Measurements from ENCODE around the gene SSBP4. TPM values are rescaled to one million over a fixed set of nuclear protein-coding genes. Genes with fewer than 3 reads are reported as not detected.

SSBP4 gene
- total and polyA plus RNA-seq, 12 donors: 9.1 to 160 (median 73.7) TPM

DNA sequence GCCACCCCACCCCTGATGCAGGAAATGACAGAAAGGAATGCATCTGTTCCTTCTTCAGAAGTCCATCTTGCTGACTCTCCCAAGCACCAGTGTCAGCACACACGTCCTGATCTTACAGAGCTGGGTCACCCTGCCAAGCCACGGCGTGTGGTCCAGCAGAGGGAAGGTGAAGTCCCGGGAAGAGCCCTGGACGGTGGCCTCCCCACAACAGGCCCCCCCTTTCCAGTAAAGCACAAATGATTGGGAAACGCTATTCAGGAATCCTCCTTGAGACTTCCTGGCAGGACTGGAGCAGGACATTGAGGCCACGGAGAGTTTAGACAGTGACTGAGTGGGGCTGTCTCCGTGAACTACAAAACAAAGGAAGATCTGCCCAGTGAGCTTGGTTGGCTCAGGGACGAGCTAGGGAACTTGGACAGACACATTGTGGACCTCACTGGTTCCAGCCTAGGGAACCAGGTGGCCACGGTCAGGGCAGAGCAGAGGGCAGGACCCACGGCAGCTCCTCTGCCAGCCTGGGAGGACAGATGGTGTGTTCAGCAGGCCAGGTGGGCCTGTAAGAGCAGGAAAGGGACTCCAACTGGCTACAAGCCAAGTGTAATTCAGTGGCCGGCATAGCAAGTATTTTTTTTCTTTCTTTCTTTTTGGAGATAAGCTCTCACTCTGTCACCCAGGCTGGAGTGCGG lies 61.0 kb downstream of the SSBP4 start:
- H3K27me3 ChIP-seq: no peaks in the 10 kb centered on the region
- WGBS, 4 donors: 22 to 45% (median 29%) methylated on average over 7 to 13 of the region's 13 CpGs
- peak; percentile 61 to 94 (median 88) for DNase-seq
- H3K4me1 ChIP-seq (replicated peaks in 1 of 2): peaks cover 22 to 68% of the 10 kb centered on the region in 2 donors
- TF ChIP-seq POLR2A (IDR thresholded peaks at IDR 0.05): no peak
- TF ChIP-seq, protein P1, sequence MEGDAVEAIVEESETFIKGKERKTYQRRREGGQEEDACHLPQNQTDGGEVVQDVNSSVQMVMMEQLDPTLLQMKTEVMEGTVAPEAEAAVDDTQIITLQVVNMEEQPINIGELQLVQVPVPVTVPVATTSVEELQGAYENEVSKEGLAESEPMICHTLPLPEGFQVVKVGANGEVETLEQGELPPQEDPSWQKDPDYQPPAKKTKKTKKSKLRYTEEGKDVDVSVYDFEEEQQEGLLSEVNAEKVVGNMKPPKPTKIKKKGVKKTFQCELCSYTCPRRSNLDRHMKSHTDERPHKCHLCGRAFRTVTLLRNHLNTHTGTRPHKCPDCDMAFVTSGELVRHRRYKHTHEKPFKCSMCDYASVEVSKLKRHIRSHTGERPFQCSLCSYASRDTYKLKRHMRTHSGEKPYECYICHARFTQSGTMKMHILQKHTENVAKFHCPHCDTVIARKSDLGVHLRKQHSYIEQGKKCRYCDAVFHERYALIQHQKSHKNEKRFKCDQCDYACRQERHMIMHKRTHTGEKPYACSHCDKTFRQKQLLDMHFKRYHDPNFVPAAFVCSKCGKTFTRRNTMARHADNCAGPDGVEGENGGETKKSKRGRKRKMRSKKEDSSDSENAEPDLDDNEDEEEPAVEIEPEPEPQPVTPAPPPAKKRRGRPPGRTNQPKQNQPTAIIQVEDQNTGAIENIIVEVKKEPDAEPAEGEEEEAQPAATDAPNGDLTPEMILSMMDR (IDR thresholded peaks at IDR 0.05): no peak
- no peaks in the 10 kb centered on the region for H3K36me3 ChIP-seq (replicated peaks in 1 of 2)
- no peak overlapping the region for H3K4me3 ChIP-seq
- intact Hi-C loops (cut with DNase I): no loop called here
- no peaks in the 10 kb centered on the region for H3K9me3 ChIP-seq (replicated peaks in 1 of 3)
- H3K27ac ChIP-seq: peak overlapping the region; percentile 69 to 94 (median 75)

- Histone ChIP-seq H3K4me3 (no peak overlapping the region), H3K27me3 (no peaks in the 10 kb centered on the region), H3K36me3 (replicated peaks in 1 of 2) (no peaks in the 10 kb centered on the region), H3K27ac (peak overlapping the region in 2 of 5 donors; percentile 92 to 94), H3K9me3 (replicated peaks in 1 of 3) (no peaks in the 10 kb centered on the region), H3K4me1 (replicated peaks in 1 of 2) (peaks cover 31 to 82% of the 10 kb centered on the region in 2 donors)
- 92 to 97% (median 94%) methylated on average over 12 of the region's 12 CpGs for WGBS, 4 donors
- DNase-seq: no peak
- TF ChIP-seq POLR2A (IDR thresholded peaks at IDR 0.05): no peak
- TF ChIP-seq, protein P1 (IDR thresholded peaks at IDR 0.05): no peak
- intact Hi-C loops (cut with DNase I): no loop called here
Observed at GRCh38 chr19:18481505-18482222, 62.5 kb downstream of the SSBP4 start.

DNA sequence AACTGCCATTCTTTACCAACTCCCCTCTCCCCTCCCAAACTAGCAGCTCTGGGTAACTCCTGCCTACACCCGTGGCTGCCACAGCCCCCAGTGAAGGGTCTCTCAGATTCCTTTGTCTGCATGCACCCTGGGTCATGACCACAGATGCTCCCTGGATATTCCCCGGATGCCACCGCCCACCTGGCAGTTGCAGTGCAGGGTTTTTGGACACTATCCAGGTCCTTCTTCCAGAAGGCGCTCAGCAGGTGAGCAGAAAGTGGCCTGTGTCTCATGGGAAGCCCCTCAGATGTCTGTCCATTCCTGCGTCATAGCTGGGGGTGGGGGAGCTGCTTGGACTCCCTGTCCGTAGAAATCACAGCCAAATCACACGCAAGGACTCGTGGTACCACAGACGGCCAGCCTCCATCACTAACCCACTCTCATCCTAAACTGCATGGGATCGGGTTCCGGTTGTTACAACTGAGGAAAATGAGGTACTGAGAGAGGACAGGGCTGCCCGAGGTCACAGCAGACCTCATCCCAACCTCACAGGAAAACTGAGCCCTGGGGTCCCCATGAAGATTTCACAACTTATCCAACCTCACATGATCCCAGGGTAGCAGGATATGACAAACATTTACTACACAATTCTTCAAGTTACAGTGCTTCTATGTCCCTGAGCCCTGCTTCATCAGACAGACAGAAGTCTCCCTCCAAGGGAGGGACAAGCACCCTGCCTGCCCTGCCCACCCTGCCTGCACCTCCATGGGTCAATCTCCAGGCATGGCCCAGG lies 64.1 kb downstream of the SSBP4 start:
- TF ChIP-seq, protein P1 (IDR thresholded peaks at IDR 0.05): no peak
- TF ChIP-seq POLR2A (IDR thresholded peaks at IDR 0.05): no peak
- H3K4me1 ChIP-seq (replicated peaks in 1 of 2): peaks cover 35 to 92% of the 10 kb centered on the region in 2 donors
- no peaks in the 10 kb centered on the region for H3K9me3 ChIP-seq (replicated peaks in 1 of 3)
- H3K36me3 ChIP-seq (replicated peaks in 1 of 2): no peaks in the 10 kb centered on the region
- no peak for DNase-seq
- intact Hi-C loops (cut with DNase I): no loop called here
- peak overlapping the region in 2 of 5 donors; percentile 15 to 21 for H3K27ac ChIP-seq
- H3K4me3 ChIP-seq: no peak overlapping the region
- WGBS, 4 donors: 79 to 87% (median 81%) methylated on average over 12 of the region's 12 CpGs
- H3K27me3 ChIP-seq: no peaks in the 10 kb centered on the region

Small RNA genes lying within 50 kb of the gene (microRNA-seq; reads per million reads assigned to microRNA genes)
- 0 reads per million in 3 donors for gene MIR3189

Small RNA genes lying within 50 kb of the gene (small RNA-seq; reads per million reads assigned to genes)
- 0 reads per million in 2 donors for gene MIR3189

Other genes starting within 250 kb of the SSBP4 start
- 100 to 1,000 TPM; 103 to 372 (median 169) TPM for gene IFI30, start 245.6 kb upstream of the SSBP4 start, total RNA-seq
- gene IFI30, start 245.6 kb upstream of the SSBP4 start, polyA plus RNA-seq: 100 to 1,000 TPM in 2 of 3 donors, 10 to 100 TPM in 1; 99.2 to 268 (median 158) TPM
- gene MPV17L2, start 226.2 kb upstream of the SSBP4 start, total RNA-seq: 10 to 100 TPM; 10.3 to 47.4 (median 20.7) TPM
- gene MPV17L2, start 226.2 kb upstream of the SSBP4 start, polyA plus RNA-seq: 10 to 100 TPM; 21.1 to 41.4 (median 40.8) TPM
- gene RAB3A, start 215.4 kb upstream of the SSBP4 start, total RNA-seq: 10 to 100 TPM in 3 of 9 donors, 1 to 10 TPM in 6; 2.3 to 32.3 (median 6.6) TPM
- 10 to 100 TPM in 1 of 3 donors, 1 to 10 TPM in 2; 4.0 to 16.6 (median 5.8) TPM for gene RAB3A, start 215.4 kb upstream of the SSBP4 start, polyA plus RNA-seq
- 1 to 10 TPM in 2 of 9 donors, under 1 TPM in 7; 0.11 to 1.7 (median 0.39) TPM for gene PDE4C, start 193.0 kb upstream of the SSBP4 start, total RNA-seq
- gene PDE4C, start 193.0 kb upstream of the SSBP4 start, polyA plus RNA-seq: 1 to 10 TPM in 1 of 3 donors, under 1 TPM in 1, not detected in 1; 0.77 to 2.4 TPM
- 1 to 10 TPM in 8 of 9 donors, under 1 TPM in 1; 0.30 to 5.4 (median 2.7) TPM for gene IQCN, start 144.9 kb upstream of the SSBP4 start, total RNA-seq
- gene IQCN, start 144.9 kb upstream of the SSBP4 start, polyA plus RNA-seq: 10 to 100 TPM in 1 of 3 donors, 1 to 10 TPM in 1, under 1 TPM in 1; 0.59 to 45.2 (median 6.0) TPM
- 100 to 1,000 TPM in 8 of 9 donors, 10 to 100 TPM in 1; 61.9 to 533 (median 350) TPM for gene JUND, start 137.8 kb upstream of the SSBP4 start, total RNA-seq
- 100 to 1,000 TPM in 2 of 3 donors, 10 to 100 TPM in 1; 35.9 to 226 (median 104) TPM for gene JUND, start 137.8 kb upstream of the SSBP4 start, polyA plus RNA-seq
- 100 to 1,000 TPM; 107 to 290 (median 169) TPM for gene LSM4, start 96.3 kb upstream of the SSBP4 start, total RNA-seq
- 100 to 1,000 TPM; 105 to 195 (median 120) TPM for gene LSM4, start 96.3 kb upstream of the SSBP4 start, polyA plus RNA-seq
- 10 to 100 TPM; 19.0 to 89.2 (median 58.5) TPM for gene PGPEP1, start 78.8 kb upstream of the SSBP4 start, total RNA-seq
- 10 to 100 TPM; 20.3 to 46.1 (median 21.1) TPM for gene PGPEP1, start 78.8 kb upstream of the SSBP4 start, polyA plus RNA-seq
- gene GDF15, start 33.2 kb upstream of the SSBP4 start, total RNA-seq: 10 to 100 TPM in 4 of 9 donors, 1 to 10 TPM in 4, under 1 TPM in 1; 0.90 to 29.2 (median 6.2) TPM
- gene GDF15, start 33.2 kb upstream of the SSBP4 start, polyA plus RNA-seq: 1 to 10 TPM in 2 of 3 donors, under 1 TPM in 1; 0.33 to 5.3 (median 2.6) TPM
- 10 to 100 TPM in 7 of 9 donors, 1 to 10 TPM in 2; 1.5 to 38.2 (median 21.6) TPM for gene LRRC25, start 21.8 kb upstream of the SSBP4 start, total RNA-seq
- gene LRRC25, start 21.8 kb upstream of the SSBP4 start, polyA plus RNA-seq: 10 to 100 TPM in 1 of 3 donors, 1 to 10 TPM in 2; 5.1 to 18.4 (median 8.5) TPM
- gene ISYNA1, start 18.7 kb downstream of the SSBP4 start, total RNA-seq: 100 to 1,000 TPM in 3 of 9 donors, 10 to 100 TPM in 6; 32.3 to 211 (median 66.0) TPM
- gene ISYNA1, start 18.7 kb downstream of the SSBP4 start, polyA plus RNA-seq: 100 to 1,000 TPM in 2 of 3 donors, 1 to 10 TPM in 1; 3.2 to 313 (median 125) TPM
- gene ELL, start 102.7 kb downstream of the SSBP4 start, total RNA-seq: 10 to 100 TPM in 7 of 9 donors, 1 to 10 TPM in 2; 3.6 to 28.3 (median 14.2) TPM
- gene ELL, start 102.7 kb downstream of the SSBP4 start, polyA plus RNA-seq: 10 to 100 TPM in 1 of 3 donors, 1 to 10 TPM in 2; 1.8 to 14.3 (median 9.1) TPM
- gene FKBP8, start 124.2 kb downstream of the SSBP4 start, total RNA-seq: 100 to 1,000 TPM; 128 to 463 (median 261) TPM
- 100 to 1,000 TPM in 2 of 3 donors, 10 to 100 TPM in 1; 26.3 to 816 (median 417) TPM for gene FKBP8, start 124.2 kb downstream of the SSBP4 start, polyA plus RNA-seq
- 100 to 1,000 TPM in 3 of 9 donors, 10 to 100 TPM in 6; 57.7 to 165 (median 83.3) TPM for gene KXD1, start 138.5 kb downstream of the SSBP4 start, total RNA-seq
- 100 to 1,000 TPM in 1 of 3 donors, 10 to 100 TPM in 2; 74.2 to 120 (median 79.4) TPM for gene KXD1, start 138.5 kb downstream of the SSBP4 start, polyA plus RNA-seq
- 1,000 to 10,000 TPM in 6 of 9 donors, 100 to 1,000 TPM in 3; 781 to 1,331 (median 1,025) TPM for gene UBA52, start 152.5 kb downstream of the SSBP4 start, total RNA-seq
- 1,000 to 10,000 TPM in 2 of 3 donors, 100 to 1,000 TPM in 1; 950 to 1,900 (median 1,669) TPM for gene UBA52, start 152.5 kb downstream of the SSBP4 start, polyA plus RNA-seq
- 100 to 1,000 TPM in 3 of 9 donors, 10 to 100 TPM in 6; 56.1 to 268 (median 89.4) TPM for gene REX1BD, start 169.4 kb downstream of the SSBP4 start, total RNA-seq
- gene REX1BD, start 169.4 kb downstream of the SSBP4 start, polyA plus RNA-seq: 100 to 1,000 TPM in 2 of 3 donors, 1 to 10 TPM in 1; 8.8 to 156 (median 148) TPM
- gene CRLF1, start 187.4 kb downstream of the SSBP4 start, total RNA-seq: 100 to 1,000 TPM in 1 of 9 donors, 10 to 100 TPM in 5, 1 to 10 TPM in 2, under 1 TPM in 1; 0.44 to 111 (median 15.0) TPM
- gene CRLF1, start 187.4 kb downstream of the SSBP4 start, polyA plus RNA-seq: 10 to 100 TPM in 2 of 3 donors, 1 to 10 TPM in 1; 5.7 to 80.0 (median 51.2) TPM
- gene TMEM59L, start 193.5 kb downstream of the SSBP4 start, total RNA-seq: 10 to 100 TPM in 2 of 9 donors, 1 to 10 TPM in 6, under 1 TPM in 1; 0.89 to 13.9 (median 5.2) TPM
- gene TMEM59L, start 193.5 kb downstream of the SSBP4 start, polyA plus RNA-seq: 10 to 100 TPM in 1 of 3 donors, 1 to 10 TPM in 2; 1.9 to 14.5 (median 5.5) TPM
- gene KLHL26, start 217.6 kb downstream of the SSBP4 start, total RNA-seq: 10 to 100 TPM in 3 of 9 donors, 1 to 10 TPM in 6; 1.4 to 15.2 (median 9.0) TPM
- 1 to 10 TPM; 1.7 to 5.1 (median 3.7) TPM for gene KLHL26, start 217.6 kb downstream of the SSBP4 start, polyA plus RNA-seq